ENCODE data around the gene ATP8A1.

Gene ATP8A1

GRCh38 chr4:42366959-42367358 is 289.9 kb downstream of the ATP8A1 start:
- TF ChIP-seq CTCF (conservative IDR thresholded peaks at IDR 0.05; ENCODE audit: low read length), result no peak
- H3K4me3 ChIP-seq (ENCODE audit: low read length), result no peak overlapping the region
- DNase-seq (ENCODE audit: low read depth), result no peak

- DNase-seq (ENCODE audit: low read depth), result no peak
- no peak overlapping the region for H3K4me3 ChIP-seq (ENCODE audit: low read length)
- TF ChIP-seq CTCF (conservative IDR thresholded peaks at IDR 0.05; ENCODE audit: low read length), result no peak
Measured at GRCh38 chr4:42364266-42365053, 292.4 kb downstream of the ATP8A1 start.

- DNase-seq (ENCODE audit: low read depth), result no peak
- H3K4me3 ChIP-seq (ENCODE audit: low read length), result no peak overlapping the region
- no peak for TF ChIP-seq CTCF (conservative IDR thresholded peaks at IDR 0.05; ENCODE audit: low read length)
Measured at GRCh38 chr4:42363614-42364013, 293.3 kb downstream of the ATP8A1 start.

- H3K4me3 ChIP-seq (ENCODE audit: low read length), result no peak overlapping the region
- DNase-seq (ENCODE audit: low read depth), result no peak
- no peak for TF ChIP-seq CTCF (conservative IDR thresholded peaks at IDR 0.05; ENCODE audit: low read length)
Measured at GRCh38 chr4:42362591-42362990, 294.3 kb downstream of the ATP8A1 start.

GRCh38 chr4:42361456-42361855 is 295.4 kb downstream of the ATP8A1 start:
- DNase-seq (ENCODE audit: low read depth), result no peak
- no peak overlapping the region for H3K4me3 ChIP-seq (ENCODE audit: low read length)
- no peak for TF ChIP-seq CTCF (conservative IDR thresholded peaks at IDR 0.05; ENCODE audit: low read length)

GRCh38 chr4:42360256-42360669 is 296.6 kb downstream of the ATP8A1 start:
- no peak for DNase-seq (ENCODE audit: low read depth)
- no peak overlapping the region for H3K4me3 ChIP-seq (ENCODE audit: low read length)
- TF ChIP-seq CTCF (conservative IDR thresholded peaks at IDR 0.05; ENCODE audit: low read length), result no peak

GRCh38 chr4:42359711-42360110 is 297.2 kb downstream of the ATP8A1 start:
- H3K4me3 ChIP-seq (ENCODE audit: low read length), result peak overlapping the region; percentile 5
- DNase-seq (ENCODE audit: low read depth), result peak; percentile 3
- no peak for TF ChIP-seq CTCF (conservative IDR thresholded peaks at IDR 0.05; ENCODE audit: low read length)

All from AG10803 (cell line).